ENCODE measurements around the gene CMTM4.

DNA sequence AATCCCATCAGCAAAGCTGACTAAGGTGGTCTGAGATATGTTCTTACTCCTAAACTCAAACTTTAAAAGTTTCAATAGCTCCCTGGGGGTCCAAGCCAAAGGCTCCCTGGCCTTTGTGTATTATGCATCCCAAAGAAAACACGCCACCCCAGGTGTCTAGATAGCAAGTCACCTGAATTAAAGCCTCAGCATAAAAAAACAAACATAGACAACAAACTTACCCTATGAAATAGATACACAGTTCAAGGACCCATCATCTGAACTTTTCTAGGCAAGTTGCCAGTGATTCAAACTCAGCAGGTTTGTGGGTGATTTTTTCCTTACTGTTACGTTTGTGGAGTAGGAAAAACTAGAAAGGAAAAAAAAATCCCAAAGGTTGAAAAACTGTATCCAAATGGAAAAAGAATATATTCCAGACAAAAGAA is 79.5 kb downstream of the CMTM4 start:
- TF ChIP-seq POLR2AphosphoS5 (IDR thresholded peaks at IDR 0.05; ENCODE audit: borderline replicate concordance, low read depth, low read length), result no peak
- no peak for TF ChIP-seq EZH2 (IDR thresholded peaks at IDR 0.05)

Data from SK-N-MC (cell line).